HG02884 (cell line): ENCODE measurements around the gene ZNF470.

Experiments
- ATAC-seq: cut with Tn5 transposase; IDR thresholded peaks from one replicate; pipeline ENCODE4 v1.9.1; 2021; ENCODE audit warnings: mild to moderate bottlenecking, moderate library complexity; ENCODE audit not compliant: unreplicated experiment

The ZNF470 gene

GRCh38 chr19:56567274-56568120, at the start of gene ZNF470:
TSS of gene ZNF470 (plus strand) at chr19:56567468. CDS start at chr19:56570312, 2,844 bp downstream.
- ATAC-seq: peak; percentile 91

GRCh38 chr19:56525214-56525860, 41.9 kb upstream of the ZNF470 start:
- no peak for ATAC-seq

GRCh38 chr19:56537442-56537841, 29.8 kb upstream of the ZNF470 start:
- ATAC-seq: no peak

- peak; percentile 83 for ATAC-seq
Observed at GRCh38 chr19:56538254-56538760, 29.0 kb upstream of the ZNF470 start.

- peak; percentile 34 for ATAC-seq
Observed at GRCh38 chr19:56538761-56539263, 28.5 kb upstream of the ZNF470 start, which contains the start of gene ZFP28. TSS of gene ZFP28 (plus strand) at chr19:56538948. CDS start at chr19:56539019, 71 bp downstream.

GRCh38 chr19:56543776-56544175, 23.5 kb upstream of the ZNF470 start:
- ATAC-seq: no peak

- ATAC-seq: no peak
Observed at GRCh38 chr19:56547535-56547934, 19.7 kb upstream of the ZNF470 start.

GRCh38 chr19:56554272-56554869, 12.9 kb upstream of the ZNF470 start:
- no peak for ATAC-seq

- no peak for ATAC-seq
Observed at GRCh38 chr19:56562766-56563165, 4.5 kb upstream of the ZNF470 start.

GRCh38 chr19:56566904-56567273, 379 bp upstream of the ZNF470 start:
- peak; percentile 26 for ATAC-seq

GRCh38 chr19:56572589-56572988, 5.3 kb downstream of the ZNF470 start:
- no peak for ATAC-seq

GRCh38 chr19:56573914-56574313, 6.6 kb downstream of the ZNF470 start:
- no peak for ATAC-seq

- ATAC-seq: no peak
Observed at GRCh38 chr19:56577719-56578602, 10.7 kb downstream of the ZNF470 start.

GRCh38 chr19:56594446-56594782, 27.1 kb downstream of the ZNF470 start:
- ATAC-seq: no peak

GRCh38 chr19:56594783-56595547, 27.7 kb downstream of the ZNF470 start, which contains the start of gene ZNF71:
TSS of gene ZNF71 (plus strand) at chr19:56595302. CDS start at chr19:56601559, 6,257 bp downstream.
- ATAC-seq: peak; percentile 86

- ATAC-seq: peak; percentile 19
Observed at GRCh38 chr19:56595548-56595899, 28.3 kb downstream of the ZNF470 start.

GRCh38 chr19:56596676-56597075, 29.4 kb downstream of the ZNF470 start:
- ATAC-seq: no peak

GRCh38 chr19:56597696-56598095, 30.4 kb downstream of the ZNF470 start:
- ATAC-seq: no peak

- no peak for ATAC-seq
Observed at GRCh38 chr19:56601375-56601774, 34.1 kb downstream of the ZNF470 start.

GRCh38 chr19:56603829-56604228, 36.6 kb downstream of the ZNF470 start:
- no peak for ATAC-seq
